ENCODE data around the gene CBX1.

DNA sequence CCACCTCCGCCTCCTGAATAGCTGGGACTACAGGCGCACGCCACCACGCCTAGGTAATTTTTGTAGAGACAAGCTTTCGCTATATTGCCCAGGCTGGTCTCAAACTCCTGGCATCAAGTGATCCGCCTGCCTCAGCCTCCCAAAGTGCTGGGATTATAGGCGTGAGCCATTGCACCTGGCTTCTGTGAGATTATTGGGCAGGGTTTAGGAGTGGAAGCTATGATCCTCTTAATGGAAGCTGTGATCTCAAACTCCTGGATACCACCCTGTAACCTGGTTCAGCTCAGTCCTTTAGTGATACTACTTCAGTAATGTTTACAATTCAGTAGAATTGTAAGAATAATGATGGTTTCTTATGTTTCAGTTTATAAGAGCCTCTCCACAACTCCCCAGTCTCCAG, 39.0 kb downstream of the CBX1 start:
- TF ChIP-seq CTCF (conservative IDR thresholded peaks at IDR 0.05; ENCODE audit: low read length) (no peak), EZH2phosphoT487 (IDR thresholded peaks at IDR 0.05; ENCODE audit: borderline replicate concordance) (no peak)
